Measurements from ENCODE around the gene PCDHB1. TPM values are rescaled to one million over a fixed set of nuclear protein-coding genes. Genes with fewer than 3 reads are reported as not detected.

PCDHB1 gene
- total and polyA plus RNA-seq, 2 donors (not counting 3 experiments of a cell fraction or from before 2014, with no cell fraction given) = not detected

DNA sequence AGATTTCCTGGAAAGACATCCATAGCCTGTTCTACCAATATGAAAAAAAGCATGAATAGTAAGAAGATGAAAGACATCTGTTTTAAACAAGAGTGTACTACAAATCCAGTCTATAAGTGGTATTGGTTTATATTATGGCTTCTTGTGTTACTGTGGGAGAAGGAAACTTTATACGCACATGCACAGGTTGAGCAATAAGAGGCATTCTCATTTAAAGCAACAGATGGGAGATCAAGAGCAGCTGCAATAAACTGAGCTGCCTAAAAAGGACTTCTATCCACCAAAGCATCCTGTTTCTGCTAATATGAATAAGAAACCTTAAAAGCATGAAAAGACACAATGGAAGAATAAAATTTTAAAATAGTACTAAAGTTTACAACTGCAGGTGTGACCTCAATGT is 8.6 kb upstream of the PCDHB1 start:
- POLR2A ChIA-PET = no interaction called here

GRCh38 chr5:141051521-141051866 is 320 bp downstream of the PCDHB1 start:
- Histone ChIP-seq H3K79me2 (ENCODE audit: control insufficient read depth, insufficient read depth, low read length) (no peaks in the 10 kb centered on the region), H3K4me2 (ENCODE audit: insufficient read depth, low read length) (no peak overlapping the region), H3K27ac (ENCODE audit: insufficient read depth, low read depth, low read length) (no peak overlapping the region), H3K27me3 (ENCODE audit: control insufficient read depth in 2 of 2, insufficient read depth in 2 of 2, low read length in 2 of 2) (no peaks in the 10 kb centered on the region), H3K4me3 (replicated peaks in 1 of 3; ENCODE audit: insufficient read depth in 1 of 3, low read depth in 1 of 3, low read length in 3 of 3) (no peak overlapping the region), H3K9me3 (replicated peaks; ENCODE audit: control insufficient read depth, insufficient read depth, low read length) (no peaks in the 10 kb centered on the region), H3K9ac (replicated peaks; ENCODE audit: extremely low read depth, insufficient read depth, low read length) (no peak overlapping the region), H3K36me3 (ENCODE audit: control insufficient read depth in 2 of 2, extremely low read depth in 1 of 2, insufficient read depth in 2 of 2, low read length in 2 of 2) (no peaks in the 10 kb centered on the region), H2AFZ (ENCODE audit: low read depth, low read length) (no peak overlapping the region), H4K20me1 (replicated peaks; ENCODE audit: control insufficient read depth, extremely low read depth, insufficient read depth, low read length) (no peaks in the 10 kb centered on the region), H3K4me1 (ENCODE audit: control insufficient read depth, extremely low read depth, insufficient read depth, low read length) (no peaks in the 10 kb centered on the region), H3K9me1 (replicated peaks; ENCODE audit: control insufficient read depth, extremely low read depth, insufficient read depth, low read length) (no peaks in the 10 kb centered on the region)
- CTCF ChIA-PET = no interaction called here
- intact Hi-C loops (cut with micrococcal nuclease) (no loop called here), dilution Hi-C loops (cut with MboI; ENCODE audit: extremely low pct_ligation_motif_present, low sequenced_read_pairs) (no loop called here)
- DNase-seq (ENCODE audit: low read depth, low spot score) = no peak
- POLR2A ChIA-PET = no interaction called here
- no peak for TF ChIP-seq POLR2AphosphoS5 (IDR thresholded peaks at IDR 0.05; ENCODE audit: insufficient read depth, low read depth, low read length)
- BruUV-seq (replicated peaks) = no TSS peak
- FAIRE-seq = no peak

More for the DNA sequence above, 8.6 kb upstream of the PCDHB1 start:
- CTCF ChIA-PET = no interaction called here
- H3K4me2 ChIP-seq (ENCODE audit: insufficient read depth, low read length) = no peak overlapping the region
- no peaks in the 10 kb centered on the region for H4K20me1 ChIP-seq (replicated peaks; ENCODE audit: control insufficient read depth, extremely low read depth, insufficient read depth, low read length)
- no peaks in the 10 kb centered on the region for H3K9me3 ChIP-seq (replicated peaks; ENCODE audit: control insufficient read depth, insufficient read depth, low read length)
- no peaks in the 10 kb centered on the region for H3K4me1 ChIP-seq (ENCODE audit: control insufficient read depth, extremely low read depth, insufficient read depth, low read length)
- H3K27me3 ChIP-seq (ENCODE audit: control insufficient read depth in 2 of 2, insufficient read depth in 2 of 2, low read length in 2 of 2) = no peaks in the 10 kb centered on the region
- no TSS peak for BruUV-seq (replicated peaks)
- H3K9ac ChIP-seq (replicated peaks; ENCODE audit: extremely low read depth, insufficient read depth, low read length) = no peak overlapping the region
- no peaks in the 10 kb centered on the region for H3K36me3 ChIP-seq (ENCODE audit: control insufficient read depth in 2 of 2, extremely low read depth in 1 of 2, insufficient read depth in 2 of 2, low read length in 2 of 2)
- H3K4me3 ChIP-seq (replicated peaks in 1 of 3; ENCODE audit: insufficient read depth in 1 of 3, low read depth in 1 of 3, low read length in 3 of 3) = no peak overlapping the region
- intact Hi-C loops (cut with micrococcal nuclease) = loop anchor here (5.0 kb wide), 1 partner anchor 75 kb away; the partner anchor contains the start of gene PCDHAC2
- no peak overlapping the region for H3K27ac ChIP-seq (ENCODE audit: insufficient read depth, low read depth, low read length)
- no peak for DNase-seq (ENCODE audit: low read depth, low spot score)
- H3K79me2 ChIP-seq (ENCODE audit: control insufficient read depth, insufficient read depth, low read length) = no peaks in the 10 kb centered on the region
- no peak for TF ChIP-seq POLR2AphosphoS5 (IDR thresholded peaks at IDR 0.05; ENCODE audit: insufficient read depth, low read depth, low read length)
- TF ChIP-seq JUN (IDR thresholded peaks at IDR 0.05; ENCODE audit: borderline replicate concordance, insufficient read depth, insufficient read length, low read depth) = no peak
- dilution Hi-C loops (cut with MboI; ENCODE audit: extremely low pct_ligation_motif_present, low sequenced_read_pairs) = no loop called here
- no peak for FAIRE-seq
- H2AFZ ChIP-seq (ENCODE audit: low read depth, low read length) = no peak overlapping the region
- no peaks in the 10 kb centered on the region for H3K9me1 ChIP-seq (replicated peaks; ENCODE audit: control insufficient read depth, extremely low read depth, insufficient read depth, low read length)
